22Rv1 (cell line): ENCODE measurements around the gene STON1.
"Not testable (repeated sequence)": the region's sequence is repeated elsewhere in the genome, so short reads cannot be mapped to it uniquely, and the experiment has no call there.

Source experiments
- H3K27ac ChIP-seq: fragments of 450-650 bp; 2 replicates; pipeline ENCODE4 v1.5.1; 2017
- ZFX ChIP-seq: fragments of 450-650 bp; IDR thresholded peaks from 2 replicates; pipeline ENCODE4 v1.6.1; 2017; ENCODE audit warnings: antibody characterized with exemption, borderline replicate concordance
- TF ChIP-seq, protein P1 (sequence below): fragments of 450-650 bp; IDR thresholded peaks from 2 replicates; pipeline ENCODE4 v1.5.1; 2017; ENCODE audit warnings: mild to moderate bottlenecking

The STON1 gene

DNA sequence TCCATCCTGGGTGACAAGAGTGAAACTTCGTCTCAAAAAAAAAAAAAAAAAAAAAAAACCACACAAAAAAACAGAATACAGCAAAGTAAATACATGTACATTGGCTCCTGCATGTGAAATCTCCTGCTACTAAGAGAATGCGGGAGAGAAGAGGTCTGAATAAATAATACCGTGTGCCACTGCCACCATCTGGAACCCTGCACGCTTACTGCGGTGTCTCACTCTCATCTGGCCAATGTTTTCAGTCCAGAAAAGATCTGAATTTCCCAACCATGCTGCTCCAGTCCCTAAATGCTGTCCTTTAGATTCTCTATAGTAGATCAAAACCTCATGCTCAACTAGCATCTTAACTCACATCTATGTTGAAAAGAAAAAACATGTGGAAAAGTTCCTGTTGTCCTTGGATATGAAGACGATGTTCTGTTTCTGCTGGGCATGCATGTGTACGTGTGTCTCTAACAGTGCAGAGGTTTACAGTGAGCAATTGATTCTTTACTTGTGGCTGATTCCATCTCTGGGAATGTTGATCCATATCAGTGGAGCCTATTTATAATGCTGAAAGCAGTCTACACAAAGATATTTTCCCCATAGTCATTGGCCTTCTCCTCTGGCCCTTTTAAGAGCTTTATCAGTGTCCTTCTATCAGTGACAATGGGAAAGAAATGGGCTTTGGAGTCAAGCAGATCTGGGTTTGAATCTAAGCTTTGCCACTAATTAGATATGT lies 11.9 kb downstream of the STON1 start:
- no peak overlapping the region for H3K27ac ChIP-seq
- TF ChIP-seq, protein P1, sequence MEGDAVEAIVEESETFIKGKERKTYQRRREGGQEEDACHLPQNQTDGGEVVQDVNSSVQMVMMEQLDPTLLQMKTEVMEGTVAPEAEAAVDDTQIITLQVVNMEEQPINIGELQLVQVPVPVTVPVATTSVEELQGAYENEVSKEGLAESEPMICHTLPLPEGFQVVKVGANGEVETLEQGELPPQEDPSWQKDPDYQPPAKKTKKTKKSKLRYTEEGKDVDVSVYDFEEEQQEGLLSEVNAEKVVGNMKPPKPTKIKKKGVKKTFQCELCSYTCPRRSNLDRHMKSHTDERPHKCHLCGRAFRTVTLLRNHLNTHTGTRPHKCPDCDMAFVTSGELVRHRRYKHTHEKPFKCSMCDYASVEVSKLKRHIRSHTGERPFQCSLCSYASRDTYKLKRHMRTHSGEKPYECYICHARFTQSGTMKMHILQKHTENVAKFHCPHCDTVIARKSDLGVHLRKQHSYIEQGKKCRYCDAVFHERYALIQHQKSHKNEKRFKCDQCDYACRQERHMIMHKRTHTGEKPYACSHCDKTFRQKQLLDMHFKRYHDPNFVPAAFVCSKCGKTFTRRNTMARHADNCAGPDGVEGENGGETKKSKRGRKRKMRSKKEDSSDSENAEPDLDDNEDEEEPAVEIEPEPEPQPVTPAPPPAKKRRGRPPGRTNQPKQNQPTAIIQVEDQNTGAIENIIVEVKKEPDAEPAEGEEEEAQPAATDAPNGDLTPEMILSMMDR, result no peak
- TF ChIP-seq ZFX, result no peak

DNA sequence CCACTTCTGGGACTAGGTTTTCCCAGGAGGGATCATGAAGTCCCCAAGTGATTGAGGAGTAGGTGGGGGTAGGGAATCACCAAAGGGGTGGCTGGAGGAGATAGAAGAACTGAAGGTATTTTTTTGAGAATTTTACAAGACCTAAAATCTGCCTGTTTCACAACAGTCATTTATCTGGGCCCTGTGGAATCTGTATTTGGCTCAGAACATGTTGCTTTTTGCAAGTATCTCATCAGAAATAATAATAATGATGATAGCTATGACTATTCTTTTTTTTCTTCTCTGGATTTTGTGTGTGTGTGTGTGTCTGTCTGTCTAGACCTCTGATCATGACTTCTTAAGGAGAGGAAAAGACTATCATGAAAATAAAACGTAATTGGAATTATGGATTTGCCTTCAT lies 13.9 kb downstream of the STON1 start:
- no peak overlapping the region for H3K27ac ChIP-seq
- TF ChIP-seq, protein P1, result no peak
- no peak for TF ChIP-seq ZFX

GRCh38 chr2:48545244-48545643 lies 15.3 kb downstream of the STON1 start:
- TF ChIP-seq ZFX, result no peak
- TF ChIP-seq, protein P1, result no peak
- no peak overlapping the region for H3K27ac ChIP-seq

GRCh38 chr2:48548840-48549239 lies 18.9 kb downstream of the STON1 start:
- H3K27ac ChIP-seq, result no peak overlapping the region
- TF ChIP-seq ZFX, result no peak
- TF ChIP-seq, protein P1, result no peak

DNA sequence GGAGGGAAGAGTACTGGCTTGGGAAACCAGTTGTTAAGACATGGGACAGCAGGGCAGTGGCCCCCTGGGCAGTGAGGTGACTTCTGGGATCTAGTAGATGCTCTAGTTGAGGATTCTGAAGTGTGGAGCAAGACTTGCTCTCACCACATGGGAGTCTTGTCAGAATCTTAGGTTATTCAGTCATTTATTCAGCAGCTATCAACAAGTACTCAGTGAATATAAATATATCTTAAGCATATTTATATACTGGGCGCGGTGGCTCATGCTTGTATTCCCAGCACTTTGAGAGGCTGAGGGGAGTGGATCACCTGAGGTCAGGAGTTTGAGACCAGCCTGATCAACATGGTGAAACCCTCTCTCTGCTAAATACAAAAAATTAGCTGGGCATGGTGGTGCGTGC lies 20.0 kb downstream of the STON1 start:
- no peak for TF ChIP-seq ZFX
- TF ChIP-seq, protein P1, result no peak
- H3K27ac ChIP-seq, result no peak overlapping the region

DNA sequence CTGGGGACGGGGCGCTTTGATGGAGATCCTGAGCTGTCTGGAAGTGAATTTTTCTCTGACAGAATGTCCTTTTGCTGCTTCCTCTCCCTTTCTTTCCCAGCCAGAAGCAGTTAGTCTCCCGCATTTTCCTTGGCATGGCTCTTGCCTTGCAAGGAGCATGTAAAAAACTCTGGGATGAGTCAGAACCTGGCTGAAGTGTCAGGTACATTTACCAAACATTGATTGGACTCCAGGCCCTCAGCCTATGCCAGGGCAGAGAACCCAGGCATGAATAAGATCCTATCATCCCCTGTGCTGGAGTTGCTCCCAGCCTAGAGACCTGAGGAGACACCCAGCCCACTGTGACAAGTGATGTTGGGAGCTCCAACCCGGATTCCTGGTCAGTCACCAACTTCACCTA lies 21.6 kb downstream of the STON1 start:
- H3K27ac ChIP-seq, result no peak overlapping the region
- TF ChIP-seq, protein P1, result no peak
- no peak for TF ChIP-seq ZFX

DNA sequence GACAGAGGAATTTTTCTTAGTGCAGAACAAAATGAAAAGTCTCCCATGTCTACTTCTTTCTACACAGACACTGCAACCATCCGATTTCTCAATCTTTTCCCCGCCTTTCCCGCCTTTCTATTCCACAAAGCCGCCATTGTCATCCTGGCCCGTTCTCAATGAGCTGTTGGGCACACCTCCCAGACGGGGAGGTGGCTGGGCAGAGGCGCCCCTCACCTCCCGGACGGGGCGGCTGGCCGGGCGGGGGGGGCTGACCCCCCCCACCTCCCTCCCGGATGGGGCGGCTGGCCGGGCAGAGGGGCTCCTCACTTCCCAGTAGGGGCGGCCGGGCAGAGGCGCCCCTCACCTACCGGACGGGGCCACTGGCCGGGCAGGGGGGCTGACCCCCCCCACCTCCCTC lies 25.1 kb downstream of the STON1 start:
- not testable (repeated sequence) for H3K27ac ChIP-seq

DNA sequence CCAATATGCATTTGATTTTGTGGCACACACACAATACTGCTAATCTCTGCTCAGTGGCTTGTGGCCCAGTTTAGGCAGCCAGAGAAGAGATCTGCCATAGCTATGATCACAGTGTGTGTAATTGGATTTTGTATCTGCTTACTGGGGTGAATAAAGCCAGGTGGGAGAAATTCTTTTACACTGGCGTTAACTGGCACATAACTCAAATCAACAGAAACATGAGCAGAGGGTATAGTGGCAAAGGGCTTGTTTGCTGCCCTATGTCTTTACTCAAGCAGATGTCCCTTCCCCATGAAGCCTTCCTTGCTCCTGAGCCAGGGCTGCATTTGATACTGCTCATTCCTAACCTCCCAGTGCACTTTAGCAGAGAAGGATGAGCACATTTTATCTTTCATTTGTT lies 28.5 kb downstream of the STON1 start:
- TF ChIP-seq, protein P1, result no peak
- TF ChIP-seq ZFX, result no peak
- no peak overlapping the region for H3K27ac ChIP-seq
